Activated CD4-positive, alpha-beta memory T cell treated with anti-CD3 and anti-CD28 coated beads, Interleukin-2, amount 10 ng/mL, durations not matched to agents 7 days and 5 days (primary cell): ENCODE measurements around the gene ST8SIA2. TPM values are rescaled to one million over a fixed set of nuclear protein-coding genes. Genes with fewer than 3 reads are reported as not detected.

Experiments
- CTCF ChIA-PET: fragments of 350-600 bp; sonication (Branson Sonifier 250); formaldehyde crosslinking; loops from one replicate; lab custom pipeline; 2021; ENCODE audit warnings: antibody characterized with exemption, inconsistent platforms; lab: Charles Lee
- POLR2A ChIA-PET: fragments of 350-600 bp; sonication (Branson Sonifier 250); formaldehyde crosslinking; loops from one replicate; lab custom pipeline; 2021; ENCODE audit warnings: antibody characterized with exemption; lab: Charles Lee
- DNase-seq: peaks from one replicate; pipeline ENCODE4 v3.0.0-alpha.2; 2020
- H3K27ac Mint-ChIP-seq: one replicate; pipeline ENCODE4 v1.8.0; 2021; ENCODE audit warnings: mild to moderate bottlenecking, mixed read lengths
- H3K27me3 Mint-ChIP-seq: one replicate; pipeline ENCODE4 v1.8.0; 2021; ENCODE audit warnings: mixed read lengths
- H3K36me3 Mint-ChIP-seq: one replicate; pipeline ENCODE4 v1.8.0; 2021; ENCODE audit warnings: low read depth, mixed read lengths
- H3K4me1 Mint-ChIP-seq: one replicate; pipeline ENCODE4 v1.8.0; 2021; ENCODE audit warnings: mixed read lengths
- H3K4me3 Mint-ChIP-seq: one replicate; pipeline ENCODE4 v1.8.0; 2021; ENCODE audit warnings: mild to moderate bottlenecking, mixed read lengths
- H3K9me3 Mint-ChIP-seq: one replicate; pipeline ENCODE4 v1.8.0; 2021; ENCODE audit warnings: mixed read lengths
- total RNA-seq, 2 experiments: library from RNA; stranded (reverse); gene quantifications; one replicate each; pipeline ENCODE4 v1.2.3, GENCODE V29; 2021

The ST8SIA2 gene
- total RNA-seq, 2 experiments from 2014 or later: not detected

DNA sequence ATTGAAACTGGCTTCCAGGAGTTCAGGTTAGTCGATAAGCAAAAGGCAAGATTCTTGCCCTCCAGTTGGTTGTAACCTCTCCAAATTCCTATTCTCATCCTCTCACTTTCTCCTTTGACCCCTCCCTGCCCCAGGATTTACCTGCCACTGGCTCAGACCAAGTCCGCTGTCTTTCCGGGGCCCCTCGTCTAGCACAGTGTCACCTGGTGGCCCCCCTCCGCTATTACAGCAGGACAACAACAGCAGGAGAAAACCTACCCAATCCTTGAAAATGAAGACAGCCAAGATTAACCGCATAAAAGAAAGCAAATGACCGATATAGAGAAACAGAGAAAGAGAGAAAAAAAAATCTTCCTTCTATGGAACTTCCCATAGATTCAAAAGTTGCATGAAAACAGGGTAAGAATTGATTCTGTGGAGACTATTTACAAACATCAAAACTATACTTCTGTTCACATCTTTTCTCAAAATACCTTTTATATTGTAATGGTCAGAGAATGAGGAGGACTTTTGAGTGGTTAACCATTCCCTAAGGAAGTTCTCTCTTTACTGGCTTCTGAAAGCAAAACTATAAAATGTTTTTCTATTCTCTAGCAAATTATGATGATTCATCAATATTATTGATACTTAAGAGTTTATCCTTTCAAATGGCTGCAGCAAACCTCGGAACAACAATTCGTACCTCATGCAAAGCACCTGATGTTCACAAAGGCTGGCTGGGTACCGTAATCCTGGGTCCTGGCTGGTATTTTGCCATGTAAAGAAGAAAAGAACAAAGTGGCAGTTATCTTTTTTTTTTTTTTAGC is 10.0 kb upstream of the ST8SIA2 start:
- DNase-seq: peak; percentile 41
- Mint-ChIP-seq H3K36me3 (no peaks in the 10 kb centered on the region), H3K4me3 (no peak overlapping the region), H3K27me3 (peaks cover 43% of the 10 kb centered on the region), H3K27ac (no peak overlapping the region), H3K4me1 (no peaks in the 10 kb centered on the region), H3K9me3 (no peaks in the 10 kb centered on the region)
- CTCF ChIA-PET: no interaction called here
- POLR2A ChIA-PET: no interaction called here

DNA sequence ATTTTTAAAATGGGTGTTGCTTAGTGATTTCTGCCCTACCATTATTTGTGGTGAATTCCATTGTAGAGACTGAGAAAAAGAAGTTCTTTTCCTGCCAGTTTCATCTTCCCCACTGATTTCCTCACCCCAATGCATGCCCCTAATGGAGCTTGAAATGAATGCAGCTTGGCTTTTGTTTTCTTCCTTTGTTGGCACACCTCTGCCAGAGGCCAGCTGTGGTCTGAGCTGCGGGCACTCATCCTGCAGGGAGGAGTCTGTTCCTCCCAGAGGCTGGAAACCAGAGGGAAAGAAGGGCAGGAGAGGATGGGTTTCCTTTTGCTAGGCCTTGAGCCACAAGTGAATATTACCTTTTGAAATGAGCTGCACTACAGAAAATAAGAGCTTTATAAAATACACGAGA is 9.3 kb upstream of the ST8SIA2 start:
- DNase-seq: no peak
- POLR2A ChIA-PET: no interaction called here
- Mint-ChIP-seq H3K9me3 (no peaks in the 10 kb centered on the region), H3K4me3 (no peak overlapping the region), H3K36me3 (no peaks in the 10 kb centered on the region), H3K27ac (no peak overlapping the region), H3K27me3 (peaks cover 46% of the 10 kb centered on the region), H3K4me1 (no peaks in the 10 kb centered on the region)
- CTCF ChIA-PET: no interaction called here

DNA sequence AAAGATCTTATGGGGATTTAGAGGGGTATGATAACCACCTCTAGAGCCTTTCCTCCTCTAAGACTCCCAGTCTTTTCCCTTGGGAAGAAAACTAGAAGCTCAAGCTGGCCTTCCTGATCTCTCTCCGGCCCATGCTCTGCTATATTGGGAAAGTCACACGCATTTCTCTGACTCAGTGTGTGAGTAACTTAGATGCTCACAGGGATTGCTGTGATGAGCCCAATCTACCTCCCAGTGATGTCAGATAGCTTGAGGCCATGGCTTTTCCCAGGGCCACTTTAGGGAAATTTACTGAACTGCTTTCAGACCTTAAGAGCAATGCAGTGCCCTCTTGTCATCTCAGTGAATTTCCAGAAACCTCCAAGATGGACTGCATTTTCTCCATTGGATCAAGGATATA is 8.6 kb upstream of the ST8SIA2 start:
- Mint-ChIP-seq H3K4me1 (no peaks in the 10 kb centered on the region), H3K27me3 (peaks cover 45% of the 10 kb centered on the region), H3K4me3 (no peak overlapping the region), H3K27ac (no peak overlapping the region), H3K9me3 (no peaks in the 10 kb centered on the region), H3K36me3 (no peaks in the 10 kb centered on the region)
- CTCF ChIA-PET: interaction anchor here (1.0 kb wide), 1 partner anchor 14 kb away, joined by 3 read pairs; no protein-coding TSS in a partner anchor
- no peak for DNase-seq
- POLR2A ChIA-PET: no interaction called here

DNA sequence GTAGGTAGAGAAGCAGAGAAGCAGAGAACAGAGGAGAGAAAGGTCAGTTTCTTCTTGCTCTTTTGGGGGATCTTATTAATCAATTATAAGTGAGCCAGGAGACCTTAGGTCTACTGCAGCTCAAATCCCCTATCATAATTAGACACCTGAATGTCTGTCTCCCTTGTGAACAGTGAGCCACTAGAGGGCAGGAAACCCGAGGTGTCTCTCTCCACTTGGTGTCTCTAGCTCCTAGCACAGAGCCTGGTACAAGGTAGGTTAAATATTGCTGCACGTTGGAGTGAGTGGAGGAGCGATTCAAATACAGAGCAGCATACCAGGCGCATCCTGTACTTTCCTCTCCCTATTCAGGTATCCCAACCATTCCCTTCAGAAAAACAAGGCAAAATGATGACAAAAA is 2.0 kb upstream of the ST8SIA2 start:
- Mint-ChIP-seq H3K27me3 (peaks cover 62% of the 10 kb centered on the region), H3K9me3 (no peaks in the 10 kb centered on the region), H3K4me3 (no peak overlapping the region), H3K36me3 (no peaks in the 10 kb centered on the region), H3K4me1 (peaks cover 7% of the 10 kb centered on the region), H3K27ac (no peak overlapping the region)
- DNase-seq: no peak
- ChIA-PET POLR2A (no interaction called here), CTCF (no interaction called here)

DNA sequence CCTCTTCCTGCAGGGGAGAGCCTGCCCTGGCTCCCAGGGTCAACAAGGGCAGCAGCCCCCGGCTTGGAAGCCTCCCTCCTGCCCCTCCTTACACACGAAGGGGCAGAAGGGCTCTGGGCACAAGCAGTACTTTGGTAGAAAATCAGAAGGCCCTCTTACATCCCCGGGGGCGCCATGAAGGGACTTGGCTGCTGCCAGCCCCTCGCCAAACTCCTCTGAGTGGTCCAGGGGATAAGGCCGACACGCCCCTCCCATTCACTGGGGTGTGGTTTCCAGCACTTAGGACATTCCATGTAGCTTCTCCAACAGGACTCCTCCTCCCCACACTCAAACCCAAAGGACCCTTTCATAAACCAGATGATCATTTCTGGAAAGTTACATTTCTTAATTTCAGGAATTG is 1.2 kb upstream of the ST8SIA2 start:
- Mint-ChIP-seq H3K27me3 (peaks cover 64% of the 10 kb centered on the region), H3K36me3 (no peaks in the 10 kb centered on the region), H3K4me3 (no peak overlapping the region), H3K4me1 (peaks cover 7% of the 10 kb centered on the region), H3K9me3 (no peaks in the 10 kb centered on the region), H3K27ac (no peak overlapping the region)
- CTCF ChIA-PET: no interaction called here
- POLR2A ChIA-PET: no interaction called here
- DNase-seq: no peak

DNA sequence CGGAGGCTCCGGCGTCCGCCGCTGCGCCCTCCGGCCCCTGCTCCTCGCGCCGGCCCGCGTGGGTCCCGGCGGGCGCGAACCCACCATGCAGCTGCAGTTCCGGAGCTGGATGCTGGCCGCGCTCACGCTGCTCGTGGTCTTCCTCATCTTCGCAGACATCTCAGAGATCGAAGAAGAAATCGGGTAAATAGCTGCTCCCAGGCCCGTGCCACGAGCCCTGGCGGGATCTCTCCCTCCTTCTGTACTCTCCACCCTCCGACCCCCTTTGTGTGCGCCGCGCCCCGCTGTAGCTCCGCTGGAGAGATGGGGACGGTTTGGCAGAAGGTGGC is 263 bp downstream of the ST8SIA2 start:
- POLR2A ChIA-PET: no interaction called here
- Mint-ChIP-seq H3K9me3 (no peaks in the 10 kb centered on the region), H3K27ac (no peak overlapping the region), H3K36me3 (no peaks in the 10 kb centered on the region), H3K4me1 (peaks cover 7% of the 10 kb centered on the region), H3K4me3 (no peak overlapping the region), H3K27me3 (peaks cover 62% of the 10 kb centered on the region)
- CTCF ChIA-PET: no interaction called here
- no peak for DNase-seq

DNA sequence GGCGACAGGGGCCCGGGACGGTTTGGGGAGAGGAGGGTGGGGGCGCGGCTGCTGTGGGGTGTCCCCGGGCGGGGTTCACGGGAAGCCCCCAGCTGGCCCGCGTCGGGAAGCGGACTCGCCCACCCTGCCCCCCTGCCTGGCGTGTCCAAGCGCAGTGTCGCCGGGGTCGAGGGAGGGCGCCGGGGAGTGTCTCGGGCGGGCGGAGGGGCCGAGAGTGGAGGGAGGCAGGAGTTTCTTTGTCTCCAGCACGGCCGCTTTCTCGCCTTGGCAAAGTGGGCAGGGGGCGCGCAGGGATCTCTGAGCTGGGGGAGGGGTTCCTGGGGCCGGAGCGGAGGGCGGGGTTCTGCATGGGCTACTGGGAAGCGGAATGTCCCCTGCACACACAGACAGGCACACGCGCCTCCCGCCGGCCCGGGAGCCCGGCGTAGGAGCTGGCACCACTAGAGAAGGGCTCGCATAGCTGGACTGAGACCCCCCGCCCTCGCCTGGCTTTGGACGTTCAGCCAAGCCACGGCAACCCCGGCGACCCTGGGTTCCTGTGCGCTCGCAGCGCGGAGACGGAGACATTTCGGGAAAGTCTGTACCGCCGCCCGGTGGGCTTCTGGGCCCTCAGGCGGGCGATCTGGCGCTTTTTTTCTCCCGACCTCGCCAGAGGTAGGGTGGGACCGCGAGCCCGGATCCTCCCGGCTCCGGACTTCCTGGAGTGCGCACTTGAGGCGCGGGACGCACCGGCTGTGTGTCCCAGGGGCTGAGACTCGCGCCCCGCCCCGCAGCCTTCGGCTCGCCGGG is 822 bp downstream of the ST8SIA2 start:
- POLR2A ChIA-PET: no interaction called here
- DNase-seq: no peak
- H3K36me3 Mint-ChIP-seq: no peaks in the 10 kb centered on the region
- no peak overlapping the region for H3K27ac Mint-ChIP-seq
- CTCF ChIA-PET: no interaction called here
- H3K27me3 Mint-ChIP-seq: peaks cover 64% of the 10 kb centered on the region
- H3K4me1 Mint-ChIP-seq: peaks cover 7% of the 10 kb centered on the region
- no peaks in the 10 kb centered on the region for H3K9me3 Mint-ChIP-seq
- no peak overlapping the region for H3K4me3 Mint-ChIP-seq

DNA sequence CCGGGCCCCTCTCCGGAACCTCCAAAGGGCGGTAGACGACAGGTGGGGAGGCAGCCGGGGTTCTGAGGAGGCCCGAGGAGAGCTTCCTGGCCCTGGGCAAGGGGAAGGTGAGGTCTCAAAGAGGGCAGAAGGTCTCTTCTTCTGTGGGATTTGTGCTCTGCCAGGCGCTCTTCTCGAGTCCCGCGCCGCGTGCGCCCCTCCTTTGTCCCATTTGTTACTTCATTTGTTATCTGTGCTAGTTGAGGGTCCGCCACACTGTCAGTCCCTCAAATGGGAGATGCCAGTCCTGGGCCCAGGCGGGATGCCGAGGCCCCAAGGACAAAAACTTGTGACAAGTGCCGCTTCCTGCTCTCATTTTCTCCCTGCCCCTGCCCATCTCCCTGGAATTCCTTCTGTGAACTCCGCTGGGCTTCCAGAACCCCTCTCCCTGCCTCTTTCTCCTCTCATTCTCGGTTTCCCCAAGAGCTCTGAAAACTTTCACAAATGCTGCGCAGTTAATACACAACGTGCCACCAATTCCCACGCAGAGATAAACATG is 1.5 kb downstream of the ST8SIA2 start:
- CTCF ChIA-PET: no interaction called here

DNA sequence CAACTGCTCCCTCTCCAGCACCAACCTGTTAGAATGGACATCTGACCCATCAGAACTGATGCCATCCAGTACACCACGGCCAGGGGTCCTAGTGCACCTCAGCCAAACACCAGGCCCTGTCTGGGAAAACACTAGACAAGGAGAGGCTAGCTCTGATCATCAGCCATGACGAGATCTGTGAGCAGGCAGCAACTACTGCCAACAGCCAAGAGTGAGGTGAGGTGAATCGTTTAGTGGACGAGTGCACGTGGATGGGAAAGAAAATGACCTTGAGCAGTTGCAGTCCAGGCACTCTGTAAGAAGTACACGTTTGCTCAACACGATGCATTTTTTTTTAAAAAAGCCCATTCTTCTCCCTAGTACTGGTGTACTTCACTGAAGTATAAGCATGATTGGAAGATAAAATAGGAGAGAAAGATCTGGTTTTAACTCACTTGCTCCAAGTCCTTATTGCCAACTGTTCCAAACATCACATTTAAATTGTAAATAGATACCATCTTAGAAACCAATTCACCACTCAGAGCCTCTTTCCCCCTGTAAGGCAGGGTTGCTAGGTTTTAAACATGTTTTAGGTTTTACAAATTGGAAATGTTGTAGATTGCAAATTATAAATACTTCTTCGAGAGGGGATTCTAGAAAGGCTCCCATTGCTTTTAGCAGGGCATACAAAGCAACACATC is 5.7 kb downstream of the ST8SIA2 start:
- no peaks in the 10 kb centered on the region for H3K9me3 Mint-ChIP-seq
- peaks cover 37% of the 10 kb centered on the region for H3K27me3 Mint-ChIP-seq
- no peak overlapping the region for H3K4me3 Mint-ChIP-seq
- no peaks in the 10 kb centered on the region for H3K36me3 Mint-ChIP-seq
- H3K4me1 Mint-ChIP-seq: peaks cover 3% of the 10 kb centered on the region
- POLR2A ChIA-PET: no interaction called here
- no peak overlapping the region for H3K27ac Mint-ChIP-seq
- CTCF ChIA-PET: interaction anchor here (1.1 kb wide), 1 partner anchor 14 kb away, joined by 3 read pairs; no protein-coding TSS in a partner anchor
- DNase-seq: no peak

More for the DNA sequence above, 1.5 kb downstream of the ST8SIA2 start:
- H3K36me3 Mint-ChIP-seq: no peaks in the 10 kb centered on the region
- H3K4me3 Mint-ChIP-seq: no peak overlapping the region
- H3K4me1 Mint-ChIP-seq: peaks cover 7% of the 10 kb centered on the region
- H3K27me3 Mint-ChIP-seq: peaks cover 65% of the 10 kb centered on the region
- POLR2A ChIA-PET: no interaction called here
- H3K9me3 Mint-ChIP-seq: no peaks in the 10 kb centered on the region
- no peak overlapping the region for H3K27ac Mint-ChIP-seq
- no peak for DNase-seq

DNA sequence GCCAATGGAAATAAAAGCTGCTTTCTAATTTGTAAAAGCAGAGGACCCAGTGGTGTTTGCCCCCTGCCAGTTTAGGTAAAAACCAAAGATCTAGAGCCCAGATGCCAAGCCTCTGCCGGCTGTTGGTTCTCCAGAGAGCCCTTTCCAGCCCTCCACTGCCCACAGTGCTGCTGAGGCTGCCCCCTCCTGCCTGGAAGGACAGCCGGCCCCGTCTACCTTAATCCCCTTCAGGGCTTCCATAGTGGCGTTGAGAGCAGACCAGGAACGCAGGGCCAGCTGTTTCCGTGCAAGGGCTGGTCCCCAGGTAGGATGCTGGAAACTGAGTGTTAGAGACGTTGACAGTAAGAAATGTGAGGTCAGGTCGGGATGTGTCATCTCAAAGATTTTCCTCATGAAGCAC is 6.9 kb downstream of the ST8SIA2 start:
- Mint-ChIP-seq H3K27ac (no peak overlapping the region), H3K36me3 (no peaks in the 10 kb centered on the region), H3K27me3 (peaks cover 29% of the 10 kb centered on the region), H3K9me3 (no peaks in the 10 kb centered on the region), H3K4me3 (no peak overlapping the region), H3K4me1 (no peaks in the 10 kb centered on the region)
- ChIA-PET CTCF (no interaction called here), POLR2A (no interaction called here)
- DNase-seq: no peak

DNA sequence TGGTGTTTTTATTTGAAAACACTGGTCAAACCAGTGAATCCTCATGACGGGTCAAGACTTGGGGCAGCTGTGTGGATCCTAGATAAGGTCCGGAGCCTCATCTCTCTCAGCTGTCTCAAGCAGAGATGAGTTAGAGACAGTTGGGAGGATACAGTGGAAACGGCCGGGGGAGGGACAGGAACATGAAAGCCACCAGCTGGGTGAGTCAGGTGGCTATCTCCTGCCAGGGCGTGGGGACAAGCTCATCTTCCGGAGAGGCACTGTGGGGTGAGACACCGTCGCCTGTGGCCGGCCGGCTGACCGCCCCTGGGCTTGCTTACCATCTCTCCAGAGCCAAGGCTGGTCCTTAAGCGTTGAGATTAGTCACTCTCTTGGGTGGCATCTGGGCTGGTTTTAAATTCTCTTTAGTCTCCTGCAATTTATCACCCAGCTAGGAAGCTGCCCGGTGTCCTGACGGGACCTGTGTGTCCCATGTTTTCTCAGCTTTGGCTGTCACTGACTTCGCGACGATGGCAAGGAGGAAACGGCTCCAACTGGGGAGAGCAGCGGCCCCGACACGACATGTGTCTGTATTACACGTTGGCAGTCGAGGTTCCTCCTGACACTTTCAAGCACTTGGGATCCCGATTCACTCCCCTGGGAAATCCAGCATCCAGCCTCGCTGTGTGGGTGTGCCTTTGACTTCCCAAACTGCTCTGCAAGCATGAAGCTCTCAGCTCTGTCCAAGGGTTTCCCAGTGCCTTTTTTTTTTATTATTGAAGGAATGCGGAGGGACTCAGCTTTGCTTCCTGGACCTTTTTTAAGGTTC is 7.5 kb downstream of the ST8SIA2 start:
- ChIA-PET POLR2A (no interaction called here), CTCF (no interaction called here)
- Mint-ChIP-seq H3K27ac (no peak overlapping the region), H3K27me3 (peaks cover 23% of the 10 kb centered on the region), H3K9me3 (no peaks in the 10 kb centered on the region), H3K36me3 (no peaks in the 10 kb centered on the region), H3K4me3 (no peak overlapping the region), H3K4me1 (no peaks in the 10 kb centered on the region)
- no peak for DNase-seq

DNA sequence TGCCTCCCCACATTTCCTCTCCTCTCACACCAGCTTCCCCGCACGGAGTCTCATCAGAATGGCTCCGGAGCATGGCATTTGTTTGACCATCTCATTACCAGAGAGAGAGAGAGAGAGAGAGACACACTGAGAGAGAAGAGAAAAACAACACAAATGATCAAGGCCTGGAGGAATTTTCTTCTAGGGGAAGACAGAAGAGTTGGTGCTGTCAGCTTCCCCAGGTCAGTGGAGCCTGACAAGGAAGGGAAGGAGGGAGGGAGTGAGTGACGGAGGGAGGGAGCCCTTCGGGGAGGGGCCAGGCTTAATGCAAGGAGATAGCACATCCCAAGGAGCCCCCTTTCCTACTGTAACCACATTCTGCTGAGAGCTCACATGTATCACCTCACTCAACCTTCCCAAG is 9.1 kb downstream of the ST8SIA2 start:
- Mint-ChIP-seq H3K4me1 (no peaks in the 10 kb centered on the region), H3K4me3 (no peak overlapping the region), H3K36me3 (no peaks in the 10 kb centered on the region), H3K9me3 (no peaks in the 10 kb centered on the region), H3K27ac (no peak overlapping the region), H3K27me3 (peaks cover 16% of the 10 kb centered on the region)
- ChIA-PET POLR2A (no interaction called here), CTCF (interaction anchor here (0.6 kb wide), 1 partner anchor 1100 kb away, joined by 4 read pairs; no protein-coding TSS in a partner anchor)
- no peak for DNase-seq
